ENCODE results near the gene CHTOP. TPM values are rescaled to one million over a fixed set of nuclear protein-coding genes. Genes with fewer than 3 reads are reported as not detected.

The CHTOP gene
- total and polyA plus RNA-seq, 2 of the 4 experiments (the other 2 are of a cell fraction) = 33.9 to 50.8 TPM

DNA sequence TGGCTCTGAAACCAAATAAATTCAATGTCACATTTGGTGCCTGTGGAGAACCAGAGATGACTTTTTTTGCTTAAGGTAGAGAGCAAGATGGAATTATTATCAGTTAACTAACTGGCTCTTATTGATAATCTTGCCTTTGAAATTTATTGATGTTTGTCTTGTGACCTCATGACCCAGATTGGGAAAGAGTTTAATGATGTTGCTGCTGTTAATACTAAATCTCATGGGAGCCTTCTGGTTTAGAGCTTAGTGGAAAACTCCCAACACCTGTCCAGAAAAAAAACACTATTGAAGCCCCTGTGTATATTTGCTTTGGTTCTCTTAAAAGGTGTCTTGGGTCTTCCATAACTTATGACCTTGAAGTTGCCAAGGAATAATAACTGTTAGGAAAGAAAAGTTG, 9.9 kb downstream of the CHTOP start:
- Histone ChIP-seq H3K18ac (ENCODE audit: low read depth, low read length) (no peak overlapping the region), H3K4me1 (ENCODE audit: control insufficient read depth, insufficient read depth, low read length) (no peaks in the 10 kb centered on the region), H3K27ac (ENCODE audit: insufficient read depth, low read length) (no peak overlapping the region), H3K36me3 (ENCODE audit: control insufficient read depth, insufficient read depth, low read length) (peaks cover 53% of the 10 kb centered on the region), H3K4me3 (ENCODE audit: insufficient read depth, low read depth, low read length) (no peak overlapping the region), H3K14ac (replicated peaks; ENCODE audit: low read depth, low read length) (no peak overlapping the region), H3K56ac (ENCODE audit: extremely low read depth, insufficient read depth, low read length) (no peak overlapping the region), H3K79me1 (ENCODE audit: low read depth in 1 of 2, low read length in 2 of 2) (peaks cover 23 to 62% of the 10 kb centered on the region in 2 experiments), H2BK5ac (ENCODE audit: low read depth, low read length, poor library complexity, severe bottlenecking) (no peak overlapping the region), H4K91ac (ENCODE audit: insufficient read depth, low read depth, low read length) (no peak overlapping the region), H2AK9ac (replicated peaks; ENCODE audit: low read depth, low read length, poor library complexity) (no peak overlapping the region), H3K9me3 (ENCODE audit: control insufficient read depth, insufficient read depth, low read length) (no peaks in the 10 kb centered on the region), H2BK20ac (ENCODE audit: low read depth, low read length) (no peak overlapping the region), H4K8ac (ENCODE audit: low read depth in 2 of 2, low read length in 2 of 2) (no peak overlapping the region), H4K20me1 (ENCODE audit: insufficient read depth, low read length) (peaks cover 16% of the 10 kb centered on the region), H3K23ac (ENCODE audit: low read depth, low read length) (no peak overlapping the region), H3K4me2 (ENCODE audit: low read depth, low read length) (no peak overlapping the region), H2BK15ac (ENCODE audit: low read depth, low read length) (no peak overlapping the region), H4K5ac (ENCODE audit: low read depth, low read length) (no peak overlapping the region), H2BK120ac (ENCODE audit: low read depth, low read length) (no peak overlapping the region), H3K4ac (ENCODE audit: low read depth, low read length) (no peak overlapping the region), H3K9me1 (ENCODE audit: insufficient read depth, low read length) (peaks cover 5% of the 10 kb centered on the region), H3K9ac (ENCODE audit: low read depth, low read length) (no peak overlapping the region), H2AFZ (replicated peaks; ENCODE audit: low read length, poor library complexity) (no peak overlapping the region), H2AK5ac (ENCODE audit: low read depth, low read length) (no peak overlapping the region), H3K27me3 (ENCODE audit: control insufficient read depth, insufficient read depth, low read length) (no peaks in the 10 kb centered on the region)
- POLR2A ChIA-PET (ENCODE audit: unreplicated experiment) = interaction anchor here (3.3 kb wide), 1 partner anchor 10 kb away, joined by 14 read pairs; the partner anchor contains the start of gene CHTOP
- no peak for ATAC-seq (ENCODE audit: low read depth)
- CTCF ChIA-PET = interaction anchor here (0.8 to 1.5 kb wide), 3 partner anchors 16 to 111 kb away, joined by 3 to 7 read pairs (median 3); partner anchors contain the start of gene S100A13
- no peak for DNase-seq
- no TSS peak for BruUV-seq (replicated peaks)
- intact Hi-C loops (cut with micrococcal nuclease) = no loop called here
- dilution Hi-C loops (cut with HindIII; ENCODE audit: low sequenced_read_pairs, unreplicated experiment) = no loop called here
- in situ Hi-C loops (cut with MboI; ENCODE audit: low sequenced_read_pairs) = loop anchor here (10.0 kb wide), 1 partner anchor 129 kb away; no protein-coding TSS in a partner anchor
- no peak for TF ChIP-seq POLR2A (IDR thresholded peaks at IDR 0.05; ENCODE audit: low read depth, low read length)
- TF ChIP-seq, protein P1, sequence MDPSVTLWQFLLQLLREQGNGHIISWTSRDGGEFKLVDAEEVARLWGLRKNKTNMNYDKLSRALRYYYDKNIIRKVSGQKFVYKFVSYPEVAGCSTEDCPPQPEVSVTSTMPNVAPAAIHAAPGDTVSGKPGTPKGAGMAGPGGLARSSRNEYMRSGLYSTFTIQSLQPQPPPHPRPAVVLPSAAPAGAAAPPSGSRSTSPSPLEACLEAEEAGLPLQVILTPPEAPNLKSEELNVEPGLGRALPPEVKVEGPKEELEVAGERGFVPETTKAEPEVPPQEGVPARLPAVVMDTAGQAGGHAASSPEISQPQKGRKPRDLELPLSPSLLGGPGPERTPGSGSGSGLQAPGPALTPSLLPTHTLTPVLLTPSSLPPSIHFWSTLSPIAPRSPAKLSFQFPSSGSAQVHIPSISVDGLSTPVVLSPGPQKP (IDR thresholded peaks at IDR 0.05; ENCODE audit: borderline replicate concordance, low read depth, low read length) = no peak
- TF ChIP-seq, protein P2, sequence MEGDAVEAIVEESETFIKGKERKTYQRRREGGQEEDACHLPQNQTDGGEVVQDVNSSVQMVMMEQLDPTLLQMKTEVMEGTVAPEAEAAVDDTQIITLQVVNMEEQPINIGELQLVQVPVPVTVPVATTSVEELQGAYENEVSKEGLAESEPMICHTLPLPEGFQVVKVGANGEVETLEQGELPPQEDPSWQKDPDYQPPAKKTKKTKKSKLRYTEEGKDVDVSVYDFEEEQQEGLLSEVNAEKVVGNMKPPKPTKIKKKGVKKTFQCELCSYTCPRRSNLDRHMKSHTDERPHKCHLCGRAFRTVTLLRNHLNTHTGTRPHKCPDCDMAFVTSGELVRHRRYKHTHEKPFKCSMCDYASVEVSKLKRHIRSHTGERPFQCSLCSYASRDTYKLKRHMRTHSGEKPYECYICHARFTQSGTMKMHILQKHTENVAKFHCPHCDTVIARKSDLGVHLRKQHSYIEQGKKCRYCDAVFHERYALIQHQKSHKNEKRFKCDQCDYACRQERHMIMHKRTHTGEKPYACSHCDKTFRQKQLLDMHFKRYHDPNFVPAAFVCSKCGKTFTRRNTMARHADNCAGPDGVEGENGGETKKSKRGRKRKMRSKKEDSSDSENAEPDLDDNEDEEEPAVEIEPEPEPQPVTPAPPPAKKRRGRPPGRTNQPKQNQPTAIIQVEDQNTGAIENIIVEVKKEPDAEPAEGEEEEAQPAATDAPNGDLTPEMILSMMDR (conservative IDR thresholded peaks at IDR 0.05; ENCODE audit: low read depth, low read length) = no peak
